ENCODE results near the gene PRSS12.

PRSS12 gene

GRCh38 chr4:118351851-118352827, 664 bp downstream of the PRSS12 start:
- peak; percentile 56 for ATAC-seq
- TF ChIP-seq GLIS3 (CRISPR knock-in tag; IDR thresholded peaks at IDR 0.05) (no peak), TOX (CRISPR knock-in tag; IDR thresholded peaks at IDR 0.05; ENCODE audit: borderline replicate concordance) (no peak), CREB5 (CRISPR knock-in tag; IDR thresholded peaks at IDR 0.05; ENCODE audit: low read depth) (no peak), ZNF565 (CRISPR knock-in tag; conservative IDR thresholded peaks at IDR 0.05; ENCODE audit: low read depth) (no peak), ESRRG (CRISPR knock-in tag; IDR thresholded peaks at IDR 0.05) (no peak), ZC3H10 (CRISPR knock-in tag; IDR thresholded peaks at IDR 0.05) (no peak), CSDC2 (CRISPR knock-in tag; IDR thresholded peaks at IDR 0.05) (no peak), ZNF70 (CRISPR knock-in tag; IDR thresholded peaks at IDR 0.05) (no peak), BACH2 (CRISPR knock-in tag; IDR thresholded peaks at IDR 0.05; ENCODE audit: borderline replicate concordance) (no peak), ZFP3 (CRISPR knock-in tag; IDR thresholded peaks at IDR 0.05) (no peak), RARB (CRISPR knock-in tag; IDR thresholded peaks at IDR 0.05) (no peak), TCF4 (CRISPR knock-in tag; IDR thresholded peaks at IDR 0.05; ENCODE audit: borderline replicate concordance) (no peak), OSR1 (CRISPR knock-in tag; IDR thresholded peaks at IDR 0.05) (no peak), SNAI2 (CRISPR knock-in tag; IDR thresholded peaks at IDR 0.05) (no peak), TSHZ2 (CRISPR knock-in tag; IDR thresholded peaks at IDR 0.05) (no peak), PPARA (CRISPR knock-in tag; IDR thresholded peaks at IDR 0.05; ENCODE audit: borderline replicate concordance) (no peak), POU6F1 (CRISPR knock-in tag; IDR thresholded peaks at IDR 0.05; ENCODE audit: borderline replicate concordance, low read depth) (no peak), ZNF8 (CRISPR knock-in tag; IDR thresholded peaks at IDR 0.05) (no peak), ISL1 (CRISPR knock-in tag; IDR thresholded peaks at IDR 0.05) (no peak)
- TF ChIP-seq, protein P1, sequence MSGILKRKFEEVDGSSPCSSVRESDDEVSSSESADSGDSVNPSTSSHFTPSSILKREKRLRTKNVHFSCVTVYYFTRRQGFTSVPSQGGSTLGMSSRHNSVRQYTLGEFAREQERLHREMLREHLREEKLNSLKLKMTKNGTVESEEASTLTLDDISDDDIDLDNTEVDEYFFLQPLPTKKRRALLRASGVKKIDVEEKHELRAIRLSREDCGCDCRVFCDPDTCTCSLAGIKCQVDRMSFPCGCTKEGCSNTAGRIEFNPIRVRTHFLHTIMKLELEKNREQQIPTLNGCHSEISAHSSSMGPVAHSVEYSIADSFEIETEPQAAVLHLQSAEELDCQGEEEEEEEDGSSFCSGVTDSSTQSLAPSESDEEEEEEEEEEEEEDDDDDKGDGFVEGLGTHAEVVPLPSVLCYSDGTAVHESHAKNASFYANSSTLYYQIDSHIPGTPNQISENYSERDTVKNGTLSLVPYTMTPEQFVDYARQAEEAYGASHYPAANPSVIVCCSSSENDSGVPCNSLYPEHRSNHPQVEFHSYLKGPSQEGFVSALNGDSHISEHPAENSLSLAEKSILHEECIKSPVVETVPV (CRISPR knock-in tag; IDR thresholded peaks at IDR 0.05), result no peak

GRCh38 chr4:118350961-118351360, 1.8 kb downstream of the PRSS12 start:
- TF ChIP-seq SNAI2 (CRISPR knock-in tag; IDR thresholded peaks at IDR 0.05) (no peak), CREB5 (CRISPR knock-in tag; IDR thresholded peaks at IDR 0.05; ENCODE audit: low read depth) (peak; percentile 79; the same call in 1 of the 2 replicates), TSHZ2 (CRISPR knock-in tag; IDR thresholded peaks at IDR 0.05) (no peak), ZC3H10 (CRISPR knock-in tag; IDR thresholded peaks at IDR 0.05) (0 out of 2 replicates have a peak, but pooled peaks have one; percentile 23), ISL1 (CRISPR knock-in tag; IDR thresholded peaks at IDR 0.05) (peak; percentile 78), ZFP3 (CRISPR knock-in tag; IDR thresholded peaks at IDR 0.05) (no peak)
- TF ChIP-seq, protein P2, sequence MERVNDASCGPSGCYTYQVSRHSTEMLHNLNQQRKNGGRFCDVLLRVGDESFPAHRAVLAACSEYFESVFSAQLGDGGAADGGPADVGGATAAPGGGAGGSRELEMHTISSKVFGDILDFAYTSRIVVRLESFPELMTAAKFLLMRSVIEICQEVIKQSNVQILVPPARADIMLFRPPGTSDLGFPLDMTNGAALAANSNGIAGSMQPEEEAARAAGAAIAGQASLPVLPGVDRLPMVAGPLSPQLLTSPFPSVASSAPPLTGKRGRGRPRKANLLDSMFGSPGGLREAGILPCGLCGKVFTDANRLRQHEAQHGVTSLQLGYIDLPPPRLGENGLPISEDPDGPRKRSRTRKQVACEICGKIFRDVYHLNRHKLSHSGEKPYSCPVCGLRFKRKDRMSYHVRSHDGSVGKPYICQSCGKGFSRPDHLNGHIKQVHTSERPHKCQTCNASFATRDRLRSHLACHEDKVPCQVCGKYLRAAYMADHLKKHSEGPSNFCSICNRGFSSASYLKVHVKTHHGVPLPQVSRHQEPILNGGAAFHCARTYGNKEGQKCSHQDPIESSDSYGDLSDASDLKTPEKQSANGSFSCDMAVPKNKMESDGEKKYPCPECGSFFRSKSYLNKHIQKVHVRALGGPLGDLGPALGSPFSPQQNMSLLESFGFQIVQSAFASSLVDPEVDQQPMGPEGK (CRISPR knock-in tag; IDR thresholded peaks at IDR 0.05; ENCODE audit: borderline replicate concordance), result peak; percentile 10; the same call in 1 of the 2 replicates
- no peak for ATAC-seq
